ENCODE data around the gene ARL16. TPM values are rescaled to one million over a fixed set of nuclear protein-coding genes. Genes with fewer than 3 reads are reported as not detected.

The ARL16 gene
- total RNA-seq, 4 donors from 2014 or later = 19.1 to 34.3 (median 27.9) TPM

DNA sequence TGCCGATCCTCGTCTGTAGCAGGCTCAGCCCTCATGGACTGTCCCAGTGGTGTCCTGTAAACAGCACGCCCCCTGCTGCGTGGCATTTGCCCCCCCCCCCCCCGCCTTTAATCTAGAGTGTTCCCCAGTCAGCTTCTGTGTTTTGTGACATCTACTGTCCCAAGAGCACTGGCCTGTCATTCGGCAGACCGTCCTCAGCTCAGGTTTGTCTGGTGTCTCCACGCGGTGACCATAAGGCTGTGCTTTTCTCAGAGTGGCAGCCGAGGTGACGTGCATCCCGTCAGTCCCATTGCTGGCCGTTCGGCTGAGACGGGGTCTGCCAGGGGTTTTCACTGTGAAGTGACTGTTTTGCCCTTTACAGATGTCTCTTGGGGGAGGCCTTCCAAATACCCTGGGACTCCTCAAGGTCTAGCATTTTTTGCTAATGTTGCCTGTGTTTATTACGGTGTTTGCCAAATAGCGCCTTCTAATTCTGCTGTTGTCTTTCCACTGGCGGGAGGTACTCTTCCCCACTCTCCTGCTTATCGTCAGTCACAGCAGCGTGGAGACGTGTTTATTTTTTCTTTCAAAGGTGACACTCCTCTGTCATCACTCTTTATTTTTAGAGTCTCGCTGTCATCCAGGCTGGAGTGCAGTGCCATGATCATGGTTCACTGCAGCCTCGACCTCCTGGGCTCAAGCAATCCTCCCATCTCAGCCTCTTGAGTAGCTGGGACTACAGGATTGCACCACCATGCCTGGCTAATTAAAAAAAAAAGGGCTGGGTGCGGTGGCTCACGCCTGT, 13.9 kb upstream of the ARL16 start:
- Histone ChIP-seq H3K27me3 (no peaks in the 10 kb centered on the region), H3K4me1 (peaks cover 18 to 22% (median 20%) of the 10 kb centered on the region in 3 donors), H3K27ac (no peak overlapping the region), H3K36me3 (peaks cover 66 to 93% (median 71%) of the 10 kb centered on the region in 3 donors), H3K9me3 (no peaks in the 10 kb centered on the region), H3K4me3 (no peak overlapping the region)
- 81 to 87% methylated on average over 18 to 21 of the region's 25 CpGs for WGBS, 2 donors
- no peak for DNase-seq
- intact Hi-C loops (cut with DNase I) = no loop called here
- no peak for TF ChIP-seq POLR2A (IDR thresholded peaks at IDR 0.05)
- TF ChIP-seq, protein P1, sequence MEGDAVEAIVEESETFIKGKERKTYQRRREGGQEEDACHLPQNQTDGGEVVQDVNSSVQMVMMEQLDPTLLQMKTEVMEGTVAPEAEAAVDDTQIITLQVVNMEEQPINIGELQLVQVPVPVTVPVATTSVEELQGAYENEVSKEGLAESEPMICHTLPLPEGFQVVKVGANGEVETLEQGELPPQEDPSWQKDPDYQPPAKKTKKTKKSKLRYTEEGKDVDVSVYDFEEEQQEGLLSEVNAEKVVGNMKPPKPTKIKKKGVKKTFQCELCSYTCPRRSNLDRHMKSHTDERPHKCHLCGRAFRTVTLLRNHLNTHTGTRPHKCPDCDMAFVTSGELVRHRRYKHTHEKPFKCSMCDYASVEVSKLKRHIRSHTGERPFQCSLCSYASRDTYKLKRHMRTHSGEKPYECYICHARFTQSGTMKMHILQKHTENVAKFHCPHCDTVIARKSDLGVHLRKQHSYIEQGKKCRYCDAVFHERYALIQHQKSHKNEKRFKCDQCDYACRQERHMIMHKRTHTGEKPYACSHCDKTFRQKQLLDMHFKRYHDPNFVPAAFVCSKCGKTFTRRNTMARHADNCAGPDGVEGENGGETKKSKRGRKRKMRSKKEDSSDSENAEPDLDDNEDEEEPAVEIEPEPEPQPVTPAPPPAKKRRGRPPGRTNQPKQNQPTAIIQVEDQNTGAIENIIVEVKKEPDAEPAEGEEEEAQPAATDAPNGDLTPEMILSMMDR (IDR thresholded peaks at IDR 0.05) = no peak

DNA sequence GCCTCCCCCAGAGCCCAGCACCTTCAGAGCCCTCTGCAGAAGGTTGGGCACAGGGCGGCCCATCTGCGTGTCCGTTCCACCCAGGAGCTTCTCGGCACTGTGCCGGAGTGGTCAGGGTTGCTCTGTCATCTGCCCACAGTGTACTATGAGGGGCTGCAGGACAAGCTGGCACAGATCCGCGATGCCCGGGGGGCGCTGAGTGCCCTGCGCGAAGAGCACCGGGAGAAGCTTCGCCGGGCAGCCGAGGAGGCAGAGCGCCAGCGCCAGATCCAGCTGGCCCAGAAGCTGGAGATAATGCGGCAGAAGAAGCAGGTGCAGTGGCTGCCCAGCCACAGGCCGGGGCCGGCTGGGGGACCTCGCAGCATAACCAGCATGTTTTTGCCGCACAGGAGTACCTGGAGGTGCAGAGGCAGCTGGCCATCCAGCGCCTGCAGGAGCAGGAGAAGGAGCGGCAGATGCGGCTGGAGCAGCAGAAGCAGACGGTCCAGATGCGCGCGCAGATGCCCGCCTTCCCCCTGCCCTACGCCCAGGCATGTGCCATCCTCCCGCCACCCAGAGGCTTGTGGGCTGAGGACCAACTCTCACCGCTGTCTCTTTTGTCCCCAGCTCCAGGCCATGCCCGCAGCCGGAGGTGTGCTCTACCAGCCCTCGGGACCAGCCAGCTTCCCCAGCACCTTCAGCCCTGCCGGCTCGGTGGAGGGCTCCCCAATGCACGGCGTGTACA, 12.8 kb upstream of the ARL16 start:
- intact Hi-C loops (cut with DNase I) = no loop called here
- WGBS, 2 donors = 91 to 92% methylated on average over 7 of the region's 40 CpGs
- Histone ChIP-seq H3K27ac (no peak overlapping the region), H3K9me3 (no peaks in the 10 kb centered on the region), H3K4me1 (peaks cover 8 to 11% (median 9%) of the 10 kb centered on the region in 3 donors), H3K27me3 (no peaks in the 10 kb centered on the region), H3K4me3 (no peak overlapping the region), H3K36me3 (peaks cover 73 to 100% (median 80%) of the 10 kb centered on the region in 3 donors)
- DNase-seq = no peak
- TF ChIP-seq, protein P1 (IDR thresholded peaks at IDR 0.05) = no peak
- no peak for TF ChIP-seq POLR2A (IDR thresholded peaks at IDR 0.05)

DNA sequence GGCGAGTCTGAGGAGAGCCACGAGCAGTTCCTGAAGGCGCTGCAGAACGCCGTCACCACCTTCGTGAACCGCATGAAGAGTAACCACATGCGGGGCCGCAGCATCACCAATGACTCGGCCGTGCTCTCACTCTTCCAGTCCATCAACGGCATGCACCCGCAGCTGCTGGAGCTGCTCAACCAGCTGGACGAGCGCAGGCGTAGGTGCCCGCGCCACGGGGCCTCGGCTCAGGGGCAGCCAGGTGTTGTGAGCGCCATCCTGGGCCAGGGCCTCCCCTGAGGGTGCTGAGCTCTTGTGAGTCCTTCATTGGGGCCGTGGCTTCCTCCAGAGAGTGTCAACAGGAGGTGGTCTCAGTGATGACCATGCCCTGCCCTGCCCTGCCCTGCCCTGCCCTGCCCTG, 12.2 kb upstream of the ARL16 start:
- intact Hi-C loops (cut with DNase I) = no loop called here
- peaks cover 74 to 100% (median 86%) of the 10 kb centered on the region in 3 donors for H3K36me3 ChIP-seq
- no peak overlapping the region for H3K27ac ChIP-seq
- DNase-seq = no peak
- no peaks in the 10 kb centered on the region for H3K9me3 ChIP-seq
- peaks cover 2 to 6% (median 3%) of the 10 kb centered on the region in 3 donors for H3K4me1 ChIP-seq
- H3K27me3 ChIP-seq = no peaks in the 10 kb centered on the region
- H3K4me3 ChIP-seq = no peak overlapping the region
- WGBS, 2 donors = 67 to 84% methylated on average over 3 to 6 of the region's 22 CpGs
- TF ChIP-seq, protein P1 (IDR thresholded peaks at IDR 0.05) = no peak
- TF ChIP-seq POLR2A (IDR thresholded peaks at IDR 0.05) = no peak

DNA sequence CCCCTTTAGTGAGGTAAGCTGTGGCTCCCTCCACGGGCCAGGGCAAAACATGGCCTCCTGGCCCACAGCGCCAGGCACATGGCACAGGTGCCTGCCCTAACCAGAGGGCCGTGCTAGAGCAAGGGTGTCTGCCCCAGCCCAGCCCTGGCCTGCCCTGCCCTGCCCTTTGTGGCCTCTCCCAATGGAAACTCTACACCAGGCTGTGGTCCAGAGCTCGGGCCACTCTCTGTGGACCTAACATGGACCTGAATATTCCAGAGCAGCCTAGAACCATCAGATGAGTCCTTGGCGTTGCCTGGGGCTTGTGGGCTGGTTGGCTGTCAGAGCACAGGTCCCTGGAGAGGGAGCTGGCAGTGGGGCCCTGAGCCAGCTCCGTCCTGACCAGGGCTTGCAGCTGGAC, 11.6 kb upstream of the ARL16 start:
- no peak overlapping the region for H3K27ac ChIP-seq
- TF ChIP-seq, protein P1 (IDR thresholded peaks at IDR 0.05) = no peak
- no peak for TF ChIP-seq POLR2A (IDR thresholded peaks at IDR 0.05)
- no peak for DNase-seq
- H3K36me3 ChIP-seq = peaks cover 80 to 100% (median 88%) of the 10 kb centered on the region in 3 donors
- WGBS, 2 donors = 100% methylated on average over 2 of the region's 6 CpGs; no CpG with 5 or more reads in 1 of the 2 donors
- no peaks in the 10 kb centered on the region for H3K4me1 ChIP-seq
- intact Hi-C loops (cut with DNase I) = no loop called here
- no peaks in the 10 kb centered on the region for H3K27me3 ChIP-seq
- H3K9me3 ChIP-seq = no peaks in the 10 kb centered on the region
- H3K4me3 ChIP-seq = no peak overlapping the region

DNA sequence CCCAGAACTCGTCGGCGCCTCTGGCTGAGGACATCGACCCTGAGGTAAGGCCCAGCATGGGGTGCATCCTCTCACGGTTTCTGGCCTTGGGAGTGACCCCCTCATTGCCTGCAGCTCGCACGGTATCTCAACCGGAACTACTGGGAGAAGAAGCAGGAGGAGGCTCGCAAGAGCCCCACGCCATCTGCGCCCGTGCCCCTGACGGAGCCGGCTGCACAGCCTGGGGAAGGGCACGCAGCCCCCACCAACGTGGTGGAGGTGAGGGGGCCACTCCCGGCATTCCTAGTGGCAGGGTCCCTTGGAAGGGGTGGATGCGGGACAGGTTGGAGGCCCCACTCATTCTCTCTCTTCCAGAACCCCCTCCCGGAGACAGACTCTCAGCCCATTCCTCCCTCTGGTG, 11.2 kb upstream of the ARL16 start:
- intact Hi-C loops (cut with DNase I) = no loop called here
- Histone ChIP-seq H3K27me3 (no peaks in the 10 kb centered on the region), H3K36me3 (peaks cover 83 to 100% (median 84%) of the 10 kb centered on the region in 3 donors), H3K9me3 (no peaks in the 10 kb centered on the region), H3K4me1 (peaks cover 0 to under 1% (median 0%) of the 10 kb centered on the region in 3 donors), H3K27ac (no peak overlapping the region), H3K4me3 (no peak overlapping the region)
- no peak for TF ChIP-seq POLR2A (IDR thresholded peaks at IDR 0.05)
- TF ChIP-seq, protein P1 (IDR thresholded peaks at IDR 0.05) = no peak
- no peak for DNase-seq
- WGBS, 2 donors = 82% methylated on average over 6 of the region's 19 CpGs; no CpG with 5 or more reads in 1 of the 2 donors

All from esophagus squamous epithelium (tissue), 5 donors.